HCT116 (cell line): Measurements from ENCODE around the gene SOHLH2. TPM values are rescaled to one million over a fixed set of nuclear protein-coding genes. Genes with fewer than 3 reads are reported as not detected.

Experiments
- ATAC-seq: fragments of 200-7000 bp; cut with Tn5 transposase; 2 replicates; pipeline ENCODE4 v1.9.1; 2020; ENCODE audit warnings: mild to moderate bottlenecking, moderate library complexity
- BruUV-seq: library from RNA; stranded (reverse); fragments of 400-500 nt; replicated peaks from 2 replicates; lab custom pipeline; 2021; lab: Mats Ljungman, UMichigan
- CTCF ChIA-PET: fragments of 300-600 bp; sonication (Branson Sonifier 250); formaldehyde crosslinking; loops from one replicate; lab custom pipeline; 2021; ENCODE audit warnings: antibody characterized with exemption; lab: Charles Lee
- POLR2A ChIA-PET: fragments of 300-600, 350-600 bp; sonication (Branson Sonifier 250); formaldehyde crosslinking; loops from one replicate; lab custom pipeline; 2021; ENCODE audit warnings: antibody characterized with exemption; lab: Charles Lee
- RAD21 ChIA-PET, 2 experiments: fragments of 300-600 bp; sonication (Branson Sonifier 250); formaldehyde crosslinking; loops; one replicate each; lab custom pipeline; 2023; ENCODE audit warnings: low total read pairs in 2 of 2; ENCODE audit not compliant: uncharacterized antibody in 2 of 2, unreplicated experiment in 2 of 2, low non-redundant PET in 1 of 2; lab: Charles Lee
- DNase-seq: peaks from one replicate; pipeline ENCODE4 v3.0.0-alpha.2; 2010; ENCODE audit warnings: low read depth, low spot score
- H2AFZ ChIP-seq: fragments of 200-600 bp; shearing (Covaris generic), sonication (generic); 2 replicates; pipeline ENCODE4 v1.6.1; 2017; ENCODE audit warnings: low read depth, mixed run types, mixed read lengths, antibody characterized with exemption, low read length; ENCODE audit not compliant: poor library complexity, severe bottlenecking
- H3K27ac ChIP-seq: 2 replicates; pipeline ENCODE4 v1.5.1; 2012; ENCODE audit warnings: low read depth, low read length
- H3K27me3 ChIP-seq: fragments of 200-600 bp; sonication (generic); 2 replicates; pipeline ENCODE4 v1.6.1; 2016; ENCODE audit warnings: mixed run types, low read length, mixed read lengths; ENCODE audit not compliant: insufficient read depth
- H3K36me3 ChIP-seq, 2 experiments: fragments of 200-500 bp in 1 of 2; fragments of 200-600 bp in 1 of 2; sonication (Bioruptor generic) in 1 of 2; sonication (generic) in 1 of 2; 2 replicates each; pipeline versions ENCODE4 v1.5.1 to v1.6.1; 2014 to 2016; ENCODE audit warnings: low read length in 2 of 2, inconsistent platforms in 1 of 2, mixed read lengths in 1 of 2, mixed run types in 1 of 2; ENCODE audit not compliant: insufficient read depth in 2 of 2, control insufficient read depth in 1 of 2
- H3K4me1 ChIP-seq, 2 experiments: fragments of 200-600 bp in 1 of 2; sonication (generic) in 1 of 2; 2 replicates each; pipeline versions ENCODE4 v1.5.1 to v1.6.1; 2012 to 2017; ENCODE audit warnings: low read length in 2 of 2, inconsistent platforms in 1 of 2, mild to moderate bottlenecking in 1 of 2, mixed read lengths in 1 of 2, mixed run types in 1 of 2, moderate library complexity in 1 of 2; ENCODE audit not compliant: insufficient read depth in 2 of 2, control insufficient read depth in 1 of 2
- H3K4me2 ChIP-seq: fragments of 200-600 bp; sonication (generic); 2 replicates; pipeline ENCODE4 v1.6.1; 2017; ENCODE audit warnings: mixed run types, low read length, mixed read lengths
- H3K4me3 ChIP-seq, 2 experiments: fragments of 200-600 bp in 1 of 2; sonication (generic) in 1 of 2; replicated peaks in 1 of 2; 2 replicates each; pipeline ENCODE4 v1.5.1; 2011 to 2016; ENCODE audit warnings: low read length in 2 of 2, control low read depth in 1 of 2, low read depth in 1 of 2, mild to moderate bottlenecking in 1 of 2, mixed read lengths in 1 of 2, mixed run types in 1 of 2
- H3K79me2 ChIP-seq: fragments of 200-600 bp; sonication (generic); 2 replicates; pipeline ENCODE4 v1.6.1; 2017; ENCODE audit warnings: mild to moderate bottlenecking, mixed run types, low read length, moderate library complexity, mixed read lengths; ENCODE audit not compliant: insufficient read depth
- H3K9ac ChIP-seq: fragments of 200-600 bp; sonication (generic); 2 replicates; pipeline ENCODE4 v1.6.1; 2016; ENCODE audit warnings: low read length, mixed read lengths
- H3K9me2 ChIP-seq: fragments of 200-600 bp; sonication (generic), shearing (Covaris generic); 2 replicates; pipeline ENCODE4 v1.6.1; 2017; ENCODE audit warnings: mixed run types, mild to moderate bottlenecking, moderate library complexity; ENCODE audit not compliant: insufficient read depth
- H3K9me3 ChIP-seq, 2 experiments: fragments of 200-500 bp in 1 of 2; fragments of 200-600 bp in 1 of 2; sonication (Bioruptor generic) in 1 of 2; sonication (generic) in 1 of 2; 2 replicates each; pipeline ENCODE4 v1.6.1; 2014 to 2017; ENCODE audit warnings: low read length in 2 of 2, mixed read lengths in 2 of 2, inconsistent platforms in 1 of 2, low read depth in 1 of 2, mild to moderate bottlenecking in 1 of 2, mixed run types in 1 of 2, moderate library complexity in 1 of 2; ENCODE audit not compliant: control insufficient read depth in 1 of 2, insufficient read depth in 1 of 2
- H4K20me1 ChIP-seq: fragments of 200-600 bp; sonication (generic), shearing (Covaris generic); 2 replicates; pipeline ENCODE4 v1.6.1; 2017; ENCODE audit warnings: mixed run types, mild to moderate bottlenecking, moderate library complexity; ENCODE audit not compliant: insufficient read depth
- ATF3 ChIP-seq: IDR thresholded peaks from 2 replicates; pipeline ENCODE4 v1.6.1; 2012
- CBX3 ChIP-seq: IDR thresholded peaks from 2 replicates; pipeline ENCODE4 v1.6.1; 2012; ENCODE audit warnings: low read depth
- CTCF ChIP-seq, 3 experiments: fragments of 200-600 bp in 1 of 3; sonication (generic) in 1 of 3; IDR thresholded peaks in 2 of 3; conservative IDR thresholded peaks in 1 of 3; 2 replicates each; pipeline ENCODE4 v1.5.1; 2012 to 2017; ENCODE audit warnings: low read depth in 2 of 3, low read length in 2 of 3, antibody characterized with exemption in 1 of 3, borderline replicate concordance in 1 of 3, control low read depth in 1 of 3, mild to moderate bottlenecking in 1 of 3, mixed read lengths in 1 of 3, mixed run types in 1 of 3, moderate library complexity in 1 of 3; ENCODE audit not compliant: insufficient read depth in 1 of 3
- EGR1 ChIP-seq: IDR thresholded peaks from 2 replicates; pipeline ENCODE4 v1.6.1; 2012; ENCODE audit warnings: low read depth
- EZH2 ChIP-seq: fragments of 200-600 bp; sonication (generic); IDR thresholded peaks from 2 replicates; pipeline ENCODE4 v1.6.1; 2017; ENCODE audit warnings: antibody characterized with exemption, mixed run types
- FOSL1 ChIP-seq: IDR thresholded peaks from 2 replicates; pipeline ENCODE4 v1.6.1; 2012; ENCODE audit warnings: low read depth
- MAX ChIP-seq: IDR thresholded peaks from 2 replicates; pipeline ENCODE4 v1.6.1; 2012
- POLR2A ChIP-seq: IDR thresholded peaks from 2 replicates; pipeline ENCODE4 v1.7.0; 2011; ENCODE audit warnings: borderline replicate concordance; ENCODE audit not compliant: insufficient read depth, insufficient read length; ENCODE audit errors: extremely low read depth
- POLR2AphosphoS5 ChIP-seq: IDR thresholded peaks from 2 replicates; pipeline ENCODE4 v1.6.1; 2011; ENCODE audit warnings: mild to moderate bottlenecking, low read depth, low read length, moderate library complexity
- RAD21 ChIP-seq: IDR thresholded peaks from 2 replicates; pipeline ENCODE4 v1.6.1; 2012; ENCODE audit warnings: low read depth, mild to moderate bottlenecking
- SP1 ChIP-seq: IDR thresholded peaks from 2 replicates; pipeline ENCODE4 v1.6.1; 2012; ENCODE audit warnings: low read depth
- TCF7L2 ChIP-seq: IDR thresholded peaks from 2 replicates; pipeline ENCODE4 v1.7.0; 2011; ENCODE audit warnings: borderline replicate concordance, inconsistent platforms; ENCODE audit not compliant: insufficient read depth, insufficient read length; ENCODE audit errors: extremely low read depth
- YY1 ChIP-seq: IDR thresholded peaks from 2 replicates; pipeline ENCODE4 v1.6.1; 2011; ENCODE audit warnings: low read length, low read depth, moderate library complexity, mild to moderate bottlenecking; ENCODE audit not compliant: insufficient replicate concordance; ENCODE audit errors: extremely low read depth
- ZNF274 ChIP-seq: fragments of 200-500 bp; sonication (Bioruptor generic); IDR thresholded peaks from 2 replicates; pipeline ENCODE4 v1.6.1; 2014; ENCODE audit warnings: mild to moderate bottlenecking, low read depth, low read length, inconsistent platforms
- intact Hi-C: fragments of 100-400 bp; cut with micrococcal nuclease; formaldehyde crosslinking; loops from 2 replicates; pipeline ENCODE4 v1.10.0; 2022
- total RNA-seq: library from RNA; stranded (reverse); gene quantifications from one replicate; pipeline ENCODE4 v1.2.1, GENCODE V29; 2021; ENCODE audit not compliant: unreplicated experiment

SOHLH2 gene
- total RNA-seq, 1 experiment from 2014 or later: not detected

GRCh38 chr13:36244990-36245389 is 30.6 kb upstream of the SOHLH2 start (continued):
- no peak for TF ChIP-seq ATF3
- TF ChIP-seq EZH2: no peak
- TF ChIP-seq YY1: no peak

- POLR2A ChIA-PET: no interaction called here
Observed at GRCh38 chr13:36244073-36244472, 29.7 kb upstream of the SOHLH2 start.

More at GRCh38 chr13:36244073-36244472, 29.7 kb upstream of the SOHLH2 start:
- no peak overlapping the region for H2AFZ ChIP-seq
- ChIA-PET CTCF (no interaction called here), RAD21 (no interaction called here)
- H3K79me2 ChIP-seq: no peaks in the 10 kb centered on the region
- H3K36me3 ChIP-seq: no peaks in the 10 kb centered on the region
- H3K27me3 ChIP-seq: no peaks in the 10 kb centered on the region
- intact Hi-C loops: no loop called here
- no peak overlapping the region for H3K4me2 ChIP-seq
- no peak overlapping the region for H3K4me3 ChIP-seq
- H3K27ac ChIP-seq: no peak overlapping the region
- BruUV-seq: no TSS peak
- H4K20me1 ChIP-seq: no peaks in the 10 kb centered on the region
- DNase-seq: no peak
- H3K9ac ChIP-seq: no peak overlapping the region
- no peaks in the 10 kb centered on the region for H3K9me2 ChIP-seq
- TF ChIP-seq EGR1: no peak
- no peak for TF ChIP-seq TCF7L2
- TF ChIP-seq MAX: no peak
- TF ChIP-seq CTCF (IDR thresholded peaks at IDR 0.05 in 2 of 3, conservative IDR thresholded peaks at IDR 0.05 in 1 of 3; ENCODE audit: borderline replicate concordance in 1 of 3, insufficient read depth in 1 of 3, low read depth in 2 of 3, low read length in 2 of 3): no peak
- no peak for TF ChIP-seq RAD21
- TF ChIP-seq EZH2: no peak
- no peak for TF ChIP-seq SP1
- no peak for TF ChIP-seq ZNF274
- no peak for TF ChIP-seq POLR2AphosphoS5
- TF ChIP-seq FOSL1: no peak
- no peak for TF ChIP-seq YY1
- no peak for TF ChIP-seq ATF3
- TF ChIP-seq CBX3: no peak
- TF ChIP-seq POLR2A: no peak
- TF ChIP-seq, all 23 proteins: peak for 0
- Histone ChIP-seq H3K4me1 (no peaks in the 10 kb centered on the region), H3K9me3 (peaks cover 0 to 16% of the 10 kb centered on the region in 2 experiments; a peak in 2 of 4 replicates)
- ATAC-seq: no peak
